ENCODE data around the gene TNP2. TPM values are rescaled to one million over a fixed set of nuclear protein-coding genes. Genes with fewer than 3 reads are reported as not detected.

The TNP2 gene
- total and polyA plus RNA-seq, 4 donors, result not detected

DNA sequence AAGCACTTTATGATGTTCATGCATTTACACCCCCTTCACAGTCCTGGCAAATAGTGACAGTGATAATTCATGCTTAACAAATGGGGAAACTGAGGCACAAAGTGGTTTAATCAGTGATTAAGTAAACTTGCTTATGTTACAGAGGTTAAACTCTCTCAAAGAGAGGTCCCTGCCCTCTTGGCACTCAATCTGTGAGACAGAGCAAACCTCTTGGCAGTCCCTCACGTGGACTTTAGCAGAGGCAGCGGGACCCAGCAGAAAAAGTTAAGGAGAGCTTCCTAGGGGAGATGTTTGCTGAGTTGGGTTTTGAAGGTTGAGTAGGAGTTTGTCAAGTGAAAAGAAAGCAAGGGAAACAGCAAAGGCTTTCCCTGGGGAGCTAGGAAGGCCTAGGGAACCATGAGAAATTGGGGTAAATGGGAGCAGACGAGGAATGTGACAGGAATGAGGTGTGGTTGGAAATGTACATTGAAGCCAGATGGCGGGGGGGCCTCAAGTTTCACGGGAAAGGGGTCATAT is 23.8 kb downstream of the TNP2 start:
- ATAC-seq (ENCODE audit: insufficient read depth, low FRiP score), result no peak
- H3K4me1 ChIP-seq (ENCODE audit: control insufficient read depth in 5 of 5, insufficient read depth in 5 of 5, low read length in 5 of 5), result no peaks in the 10 kb centered on the region

GRCh38 chr16:11242658-11243057 is 26.5 kb downstream of the TNP2 start:
- no peaks in the 10 kb centered on the region for H3K27me3 ChIP-seq (ENCODE audit: control insufficient read depth in 3 of 3, insufficient read depth in 3 of 3, low read length in 2 of 3)
- no peak for TF ChIP-seq CTCF (IDR thresholded peaks at IDR 0.05; ENCODE audit: control extremely low read depth, extremely low read depth)
- no peak overlapping the region for H3K9ac ChIP-seq (ENCODE audit: insufficient read depth in 1 of 2, low read length in 2 of 2)
- ATAC-seq (ENCODE audit: insufficient read depth, low FRiP score), result no peak
- no peaks in the 10 kb centered on the region for H3K4me1 ChIP-seq (ENCODE audit: control insufficient read depth in 5 of 5, insufficient read depth in 5 of 5, low read length in 5 of 5)
- no peak overlapping the region for H3K4me3 ChIP-seq
- no peak for DNase-seq
- H3K36me3 ChIP-seq (ENCODE audit: control insufficient read depth in 4 of 4, insufficient read depth in 4 of 4, low read length in 4 of 4), result no peaks in the 10 kb centered on the region
- no peaks in the 10 kb centered on the region for H3K9me3 ChIP-seq (ENCODE audit: control insufficient read depth in 4 of 4, insufficient read depth in 3 of 4, low read length in 3 of 4)
- WGBS, 2 donors, result 83 to 90% methylated on average over 12 of the region's 12 CpGs
- H3K27ac ChIP-seq (ENCODE audit: low read depth in 1 of 2, low read length in 1 of 2), result no peak overlapping the region

More for the DNA sequence above, 23.8 kb downstream of the TNP2 start:
- Histone ChIP-seq H3K36me3 (ENCODE audit: control insufficient read depth in 4 of 4, insufficient read depth in 4 of 4, low read length in 4 of 4) (peaks cover 0 to 3% (median 0%) of the 10 kb centered on the region in 4 donors), H3K4me3 (no peak overlapping the region), H3K9me3 (ENCODE audit: control insufficient read depth in 4 of 4, insufficient read depth in 3 of 4, low read length in 3 of 4) (no peaks in the 10 kb centered on the region), H3K27ac (ENCODE audit: low read depth in 1 of 2, low read length in 1 of 2) (no peak overlapping the region), H3K27me3 (ENCODE audit: control insufficient read depth in 3 of 3, insufficient read depth in 3 of 3, low read length in 2 of 3) (no peaks in the 10 kb centered on the region), H3K9ac (ENCODE audit: insufficient read depth in 1 of 2, low read length in 2 of 2) (no peak overlapping the region)
- DNase-seq, result no peak
- whole genome bisulfite sequencing, 2 donors, result 89 to 90% methylated on average over 5 of the region's 5 CpGs
- TF ChIP-seq CTCF (IDR thresholded peaks at IDR 0.05; ENCODE audit: control extremely low read depth, extremely low read depth), result no peak

GRCh38 chr16:11241480-11242204 is 27.5 kb downstream of the TNP2 start:
- 95% methylated on average over 5 of the region's 5 CpGs for WGBS, 2 donors
- no peak for ATAC-seq (ENCODE audit: insufficient read depth, low FRiP score)

More at GRCh38 chr16:11241480-11242204, 27.5 kb downstream of the TNP2 start:
- Histone ChIP-seq H3K27me3 (ENCODE audit: control insufficient read depth in 3 of 3, insufficient read depth in 3 of 3, low read length in 2 of 3) (no peaks in the 10 kb centered on the region), H3K36me3 (ENCODE audit: control insufficient read depth in 4 of 4, insufficient read depth in 4 of 4, low read length in 4 of 4) (no peaks in the 10 kb centered on the region), H3K27ac (ENCODE audit: low read depth in 1 of 2, low read length in 1 of 2) (no peak overlapping the region), H3K4me3 (no peak overlapping the region), H3K9ac (ENCODE audit: insufficient read depth in 1 of 2, low read length in 2 of 2) (no peak overlapping the region), H3K4me1 (ENCODE audit: control insufficient read depth in 5 of 5, insufficient read depth in 5 of 5, low read length in 5 of 5) (peaks cover 0 to 2% (median 0%) of the 10 kb centered on the region in 5 donors), H3K9me3 (ENCODE audit: control insufficient read depth in 4 of 4, insufficient read depth in 3 of 4, low read length in 3 of 4) (no peaks in the 10 kb centered on the region)
- no peak for TF ChIP-seq CTCF (IDR thresholded peaks at IDR 0.05; ENCODE audit: control extremely low read depth, extremely low read depth)
- DNase-seq, result no peak

Data from lung (tissue), 12 donors.